ENCODE data around the gene KTN1.

The KTN1 gene

DNA sequence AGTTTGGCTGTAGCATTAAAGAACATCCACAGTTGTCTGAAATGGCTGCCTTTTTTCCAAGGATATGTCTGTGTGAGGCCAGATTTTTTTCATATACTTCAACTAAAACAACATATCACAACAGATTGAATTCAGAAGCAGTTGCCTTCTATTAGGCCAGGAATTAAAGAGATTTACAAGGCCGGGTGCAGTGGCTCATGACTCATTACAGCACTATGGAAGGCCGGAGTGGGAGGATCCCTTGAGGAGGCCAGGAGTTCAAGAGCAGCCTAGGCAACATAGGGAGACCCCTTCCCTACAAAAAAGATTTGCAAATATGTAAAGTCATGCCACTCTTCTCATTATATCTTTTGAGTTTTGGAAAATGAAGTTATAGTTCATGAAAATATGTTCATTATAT lies 108.6 kb downstream of the KTN1 start:
- DNase-seq = no peak

DNA sequence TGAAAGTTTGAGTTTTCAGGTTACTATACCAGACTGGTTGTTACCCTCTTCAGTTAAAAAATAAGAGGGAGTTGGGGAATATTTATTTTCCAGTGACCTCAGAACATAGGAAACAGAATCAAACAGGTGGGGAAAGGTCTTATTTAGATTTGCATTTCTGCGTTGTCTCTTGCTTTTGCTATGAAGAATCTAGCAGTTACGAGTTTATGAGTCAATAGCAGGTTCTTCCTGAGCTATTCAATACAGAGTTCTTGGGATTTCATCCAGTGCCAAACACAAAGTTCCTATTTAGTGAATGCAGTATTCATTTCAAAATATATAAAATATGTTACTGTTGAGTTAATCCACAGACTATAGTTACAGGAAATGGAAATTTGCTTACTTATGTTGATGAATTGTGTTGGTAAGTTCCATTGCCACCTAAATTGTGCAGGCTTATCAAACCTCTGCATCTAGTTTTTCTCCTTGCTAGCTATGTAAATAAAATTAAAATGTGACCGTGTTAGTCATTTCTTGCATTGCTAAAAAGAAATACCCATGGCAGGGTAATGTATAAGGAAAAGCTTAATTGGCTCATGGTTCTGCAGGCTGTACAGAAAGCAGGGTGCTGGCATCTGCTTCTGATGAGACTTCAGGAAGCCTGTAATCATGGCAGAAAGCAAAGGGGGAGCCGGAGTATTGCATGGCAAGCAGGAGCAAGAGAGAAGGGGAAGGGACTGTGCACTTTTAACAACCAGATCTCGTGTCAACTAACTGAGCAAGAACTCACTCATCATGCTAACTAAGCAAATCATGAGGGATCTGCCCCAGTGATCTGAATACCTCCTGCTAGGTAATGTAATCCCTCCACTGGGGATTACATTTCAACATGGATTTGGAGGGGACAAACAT lies 110.2 kb downstream of the KTN1 start:
- no peak for DNase-seq

DNA sequence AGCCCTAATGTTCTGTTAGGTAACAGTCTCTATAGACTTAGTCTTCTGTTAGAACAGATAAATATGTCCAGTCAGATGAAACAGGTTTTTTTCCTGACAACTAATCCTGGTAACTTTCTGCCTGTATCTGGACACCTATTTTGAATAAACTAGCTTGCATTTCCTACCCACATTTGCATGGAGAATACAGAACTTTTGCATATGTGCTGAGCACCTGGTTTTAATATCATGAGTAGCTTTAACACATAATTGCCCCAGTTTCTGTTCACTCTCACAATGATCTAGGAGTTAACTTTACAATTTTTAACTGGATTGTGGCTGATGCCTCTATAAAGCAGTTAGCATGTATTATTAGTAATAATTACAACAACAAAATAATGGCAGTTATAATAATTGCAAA lies 111.7 kb downstream of the KTN1 start:
- no peak for DNase-seq

DNA sequence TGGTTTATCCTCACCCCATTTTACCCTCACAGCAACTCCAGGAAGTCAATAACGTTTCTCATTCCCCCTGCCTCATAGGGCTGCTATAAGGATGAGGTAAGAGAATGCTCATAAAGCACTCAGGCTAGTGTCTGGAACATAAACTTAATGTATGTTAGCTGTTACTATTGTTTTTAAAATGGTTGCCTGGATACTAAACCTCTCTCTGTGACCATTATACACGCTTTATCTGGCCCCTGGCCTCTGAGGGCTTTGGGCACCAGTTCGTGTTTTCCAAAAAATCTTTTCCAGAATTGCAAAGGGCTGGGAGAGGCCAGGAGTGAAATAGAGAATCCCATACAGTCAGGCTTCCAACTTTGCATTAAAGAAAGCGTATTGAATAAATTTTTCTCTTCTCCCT lies 113.9 kb downstream of the KTN1 start:
- no peak for DNase-seq

DNA sequence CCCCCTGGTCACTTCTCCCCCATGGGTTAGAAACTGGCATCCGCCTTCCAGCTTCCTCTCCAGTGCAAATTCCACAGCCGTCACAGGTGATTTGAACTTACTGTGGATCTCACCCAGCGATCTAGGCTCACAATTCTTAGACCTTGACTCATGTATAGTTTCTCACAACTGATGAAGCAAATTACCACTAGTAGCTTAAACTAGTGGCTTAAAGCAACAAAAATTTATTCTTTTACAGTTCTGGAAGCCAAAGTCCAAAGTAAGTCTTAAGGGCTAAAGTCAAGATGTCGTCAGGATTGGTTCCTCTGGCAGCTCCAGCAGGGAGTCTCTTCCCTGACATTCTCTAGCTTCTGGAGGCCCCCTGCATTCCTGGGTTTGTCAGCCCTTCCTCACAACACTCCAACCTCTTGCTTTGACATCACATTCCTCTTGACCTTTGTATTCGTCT lies 117.4 kb downstream of the KTN1 start:
- DNase-seq = no peak

DNA sequence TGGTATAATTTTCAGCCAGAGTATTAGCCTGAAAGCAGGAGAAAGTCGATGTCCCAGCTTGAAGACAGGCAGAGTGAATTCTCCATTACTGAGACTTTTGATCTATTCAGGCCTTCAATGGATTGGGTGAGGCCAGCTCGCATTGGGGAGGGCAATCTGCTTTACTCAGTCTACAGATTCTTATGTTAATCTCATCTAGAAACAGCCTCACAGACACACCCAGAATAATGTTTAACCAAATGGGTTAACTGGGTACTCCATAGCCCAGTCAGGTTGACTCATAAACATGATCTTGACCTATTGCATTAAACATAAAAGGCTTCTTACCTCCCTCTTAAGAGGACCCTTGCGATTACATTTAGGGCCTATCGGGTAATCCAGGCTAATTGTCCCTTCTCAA lies 118.0 kb downstream of the KTN1 start:
- DNase-seq = no peak

DNA sequence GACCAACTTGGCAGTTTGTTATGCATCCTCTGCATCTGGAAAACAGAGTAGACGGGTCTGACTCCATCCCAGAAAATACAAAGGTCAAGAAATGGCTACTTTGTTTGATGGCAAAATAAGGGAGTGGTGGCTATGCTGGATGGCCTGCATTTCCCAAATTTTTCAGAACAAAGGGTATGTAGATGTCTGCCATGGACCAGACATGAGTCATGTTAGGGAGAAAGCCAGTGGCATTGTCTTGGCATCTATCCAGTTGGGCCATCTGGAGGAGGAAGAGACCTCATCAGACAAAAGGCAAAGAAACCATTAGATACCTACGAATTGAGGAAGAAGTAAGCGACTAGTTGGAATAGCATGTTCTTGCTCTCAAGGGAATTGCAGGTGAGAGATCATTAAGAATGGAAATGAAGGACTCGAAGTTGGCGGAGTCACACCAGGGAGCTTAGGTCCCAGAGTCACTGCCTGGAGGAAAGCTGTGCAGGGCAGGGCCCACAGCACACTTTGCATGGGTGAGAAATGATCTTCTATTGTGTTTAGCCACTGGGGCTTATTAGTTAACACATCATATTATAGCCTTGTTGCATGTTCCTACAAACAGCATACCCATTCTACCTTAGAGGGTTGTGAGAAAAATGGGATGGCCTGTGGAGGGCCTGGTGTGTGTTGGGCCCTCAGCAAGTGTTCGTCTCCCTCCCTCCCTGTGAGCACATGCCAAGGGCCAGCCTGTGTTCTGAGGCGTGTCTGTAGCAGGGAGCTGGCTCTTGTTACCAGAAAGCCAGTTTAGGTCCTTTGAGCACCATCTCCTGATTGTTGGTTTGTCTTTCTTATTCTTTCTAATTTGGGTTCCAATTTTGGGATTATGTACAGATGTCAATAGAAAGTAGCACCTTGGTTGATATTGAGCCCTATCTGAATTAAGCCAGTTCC lies 119.4 kb downstream of the KTN1 start:
- no peak for DNase-seq

DNA sequence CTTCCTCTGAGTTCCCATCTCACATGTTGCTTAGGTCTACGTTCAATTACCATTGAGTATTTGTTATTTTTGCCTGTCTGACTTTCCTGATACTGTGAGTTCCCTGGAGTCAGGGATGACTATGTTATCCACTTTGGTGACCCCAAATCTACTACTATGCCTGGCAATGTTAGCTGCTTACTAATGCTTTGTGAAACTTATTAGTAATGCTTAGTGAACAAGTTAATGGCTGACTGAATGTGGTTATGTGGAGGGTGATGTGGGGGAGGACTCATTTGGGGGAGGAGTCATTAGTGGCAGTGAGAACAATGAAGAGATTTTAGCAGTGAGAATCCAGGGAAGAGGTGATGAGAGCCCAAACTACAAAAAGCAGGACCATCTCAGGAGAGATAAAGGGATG lies 121.6 kb downstream of the KTN1 start:
- no peak for DNase-seq

DNA sequence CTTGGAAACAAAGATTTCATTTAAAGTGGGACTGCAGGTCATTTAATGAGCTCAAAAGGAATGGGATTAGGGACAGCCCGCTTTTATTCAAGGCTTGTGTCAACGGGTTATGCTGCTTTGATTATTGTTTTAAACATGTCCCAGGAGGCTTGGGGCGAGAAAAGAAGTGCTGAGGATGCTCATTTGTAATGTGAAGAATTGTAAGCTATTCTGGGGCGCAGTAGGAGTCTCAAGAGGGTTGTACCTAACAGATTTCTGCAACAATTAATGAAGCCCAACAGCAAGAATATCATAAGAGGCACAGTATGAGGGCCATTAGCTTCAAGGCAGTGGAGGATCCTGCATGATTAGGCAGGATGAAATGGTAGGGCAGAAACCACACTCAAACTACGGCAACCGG lies 122.5 kb downstream of the KTN1 start:
- DNase-seq = no peak

DNA sequence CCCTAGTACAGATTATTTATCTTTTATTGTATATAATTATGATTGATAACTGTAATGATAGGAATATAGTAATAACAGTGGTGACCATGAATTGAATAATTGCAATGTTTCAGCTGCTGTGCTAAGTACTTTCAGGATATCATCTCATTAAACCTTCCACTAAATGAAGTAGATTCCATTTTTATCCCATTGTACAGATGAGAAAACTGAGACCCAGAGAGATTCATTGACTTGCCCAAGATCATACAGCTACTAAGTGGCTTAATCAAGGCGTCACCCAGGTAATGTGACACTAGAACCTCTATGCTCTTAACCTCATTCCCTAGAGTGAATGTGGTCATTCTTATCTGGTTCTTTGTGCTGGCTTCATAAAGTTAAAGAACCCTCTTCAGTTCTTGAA lies 124.6 kb downstream of the KTN1 start:
- DNase-seq = no peak

DNA sequence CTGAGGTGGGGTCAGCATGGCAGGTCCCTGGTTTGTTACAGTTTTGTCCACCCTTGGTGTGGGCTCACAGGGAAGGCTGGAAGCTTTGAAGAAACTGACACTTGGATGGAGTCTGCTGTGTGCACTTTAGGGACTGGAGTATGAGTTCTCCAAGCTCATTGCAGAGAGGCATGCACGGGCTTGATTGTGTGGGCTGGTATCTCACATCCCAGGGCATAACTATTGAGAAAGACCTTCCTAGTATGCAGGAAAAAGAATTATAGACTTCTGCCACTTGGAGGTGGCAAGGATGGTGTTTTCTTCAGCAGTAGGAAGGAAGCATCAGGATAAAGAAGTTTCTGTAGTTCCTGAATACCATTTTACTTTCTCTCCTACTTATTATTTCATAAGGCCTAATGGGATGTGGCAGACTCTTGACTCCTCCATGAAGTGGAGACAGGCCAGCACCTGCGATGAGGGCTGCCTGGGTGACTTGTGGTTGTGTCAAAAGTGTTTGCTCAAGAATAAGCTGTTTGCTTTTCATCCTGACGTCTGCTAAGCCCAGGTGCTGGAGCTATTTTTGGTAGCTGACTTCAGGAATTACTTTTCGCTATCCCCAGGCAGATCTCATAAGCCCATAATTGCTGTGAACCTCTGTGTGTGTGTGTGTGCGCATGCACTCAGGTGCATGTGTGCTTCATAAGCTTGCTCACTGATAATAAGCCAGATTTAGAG lies 125.8 kb downstream of the KTN1 start:
- no peak for DNase-seq

DNA sequence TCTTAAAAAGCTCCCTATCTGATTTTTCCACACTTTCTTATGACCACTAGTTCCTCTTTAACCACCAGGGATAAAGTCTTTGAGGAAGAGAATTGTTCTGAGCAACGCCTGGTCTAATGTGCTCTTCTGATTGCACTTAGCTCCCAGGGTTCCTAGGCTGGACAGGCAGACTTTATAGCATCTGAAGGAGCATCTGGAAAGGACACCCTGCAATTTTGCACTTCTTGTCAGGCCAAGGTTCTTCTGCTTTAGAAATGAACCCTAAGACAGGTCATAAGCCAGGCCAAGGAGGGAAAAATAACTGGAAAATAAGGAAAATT lies 126.3 kb downstream of the KTN1 start:
- no peak for DNase-seq

DNA sequence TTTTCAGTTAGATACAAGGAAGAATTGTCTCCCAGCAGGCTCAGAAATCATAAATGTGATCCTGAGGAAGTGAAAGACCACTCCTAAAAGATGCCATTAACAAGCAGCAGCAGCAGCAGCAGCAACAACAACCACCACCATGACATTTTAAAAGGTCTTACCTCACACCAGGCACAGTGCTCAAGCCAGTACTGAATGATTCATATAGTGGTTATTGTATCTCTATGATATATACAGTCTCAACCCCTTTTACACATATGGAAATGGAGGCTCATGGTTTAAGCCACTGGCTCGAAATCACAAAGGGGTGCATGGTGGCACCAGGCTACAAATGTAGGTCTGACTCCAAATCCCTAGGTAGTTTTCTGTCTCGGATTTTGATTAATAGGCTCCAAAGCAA lies 126.9 kb downstream of the KTN1 start:
- DNase-seq = no peak

DNA sequence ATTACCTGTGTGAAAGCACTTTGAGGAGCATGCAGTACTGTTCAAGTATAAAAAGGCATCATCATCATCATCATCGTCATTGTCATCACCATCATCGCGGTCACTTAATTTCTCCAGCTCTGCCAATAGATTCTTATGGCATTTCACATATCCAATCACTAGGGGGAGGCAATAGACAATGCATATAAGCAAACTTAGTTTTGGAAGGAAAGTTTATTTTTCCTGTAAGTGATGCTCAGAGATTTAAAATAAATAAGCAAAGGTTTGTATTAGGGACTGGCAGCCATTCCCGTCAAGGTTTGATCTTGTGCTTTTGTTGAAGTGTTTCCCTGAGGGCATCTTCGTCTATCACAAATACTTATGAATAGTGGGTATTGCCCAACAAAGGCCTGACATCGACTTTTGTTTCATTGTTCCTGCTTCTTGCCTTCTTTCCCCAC lies 127.4 kb downstream of the KTN1 start:
- DNase-seq = no peak

DNA sequence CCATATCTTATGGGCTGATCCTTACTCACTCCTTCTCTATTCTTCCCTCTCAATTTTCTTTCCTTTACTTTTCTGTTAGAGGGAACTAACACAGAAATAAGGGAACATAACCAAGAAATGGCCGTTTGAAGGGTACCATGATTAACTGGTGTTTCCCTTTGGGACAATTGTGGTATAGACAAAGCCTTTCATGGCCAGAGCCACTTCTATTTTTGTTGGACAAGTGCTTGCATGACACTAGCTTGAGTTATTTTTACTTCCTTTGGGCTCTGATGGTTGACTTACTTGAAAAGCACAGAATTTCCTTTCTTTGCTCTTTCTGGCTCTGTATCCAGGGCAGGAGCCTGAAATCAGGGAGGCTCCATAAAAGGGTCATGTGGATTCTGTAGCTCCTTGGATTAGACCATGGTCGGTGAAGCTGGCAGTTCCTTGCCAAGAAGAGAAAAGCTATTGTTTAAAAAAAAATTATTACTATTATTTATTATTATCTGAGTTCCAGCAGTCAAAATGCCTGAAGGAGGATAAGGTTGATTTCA lies 130.6 kb downstream of the KTN1 start:
- no peak for DNase-seq

DNA sequence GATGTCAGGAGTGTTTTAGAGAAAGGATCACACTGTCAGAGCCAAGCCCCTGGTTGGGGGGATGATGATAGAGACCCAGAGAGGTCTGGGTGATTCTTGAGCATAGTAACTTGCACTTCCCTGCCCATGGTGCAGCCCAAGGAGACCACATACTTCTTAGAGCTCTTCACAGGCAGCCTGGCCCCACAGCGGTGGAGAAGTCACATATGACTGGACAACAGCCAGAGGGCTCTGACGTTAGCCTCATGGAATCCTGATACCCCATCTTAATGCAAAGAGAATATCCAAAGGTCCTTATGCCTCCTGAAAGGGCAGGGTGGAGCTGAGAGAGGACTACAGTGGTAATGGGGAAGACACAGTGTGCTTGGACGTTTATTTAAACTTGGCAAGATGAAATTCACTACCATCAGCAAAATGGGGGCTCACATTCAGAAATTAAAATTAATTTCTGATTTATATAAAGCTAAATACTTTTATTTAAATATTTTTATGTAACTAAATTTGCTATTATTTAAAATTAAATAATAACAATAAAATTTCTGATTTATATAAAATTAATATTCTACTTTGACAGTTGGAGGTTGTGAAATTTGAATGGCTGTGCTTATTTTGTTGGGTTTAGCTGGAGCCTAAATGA lies 131.3 kb downstream of the KTN1 start:
- DNase-seq = no peak

DNA sequence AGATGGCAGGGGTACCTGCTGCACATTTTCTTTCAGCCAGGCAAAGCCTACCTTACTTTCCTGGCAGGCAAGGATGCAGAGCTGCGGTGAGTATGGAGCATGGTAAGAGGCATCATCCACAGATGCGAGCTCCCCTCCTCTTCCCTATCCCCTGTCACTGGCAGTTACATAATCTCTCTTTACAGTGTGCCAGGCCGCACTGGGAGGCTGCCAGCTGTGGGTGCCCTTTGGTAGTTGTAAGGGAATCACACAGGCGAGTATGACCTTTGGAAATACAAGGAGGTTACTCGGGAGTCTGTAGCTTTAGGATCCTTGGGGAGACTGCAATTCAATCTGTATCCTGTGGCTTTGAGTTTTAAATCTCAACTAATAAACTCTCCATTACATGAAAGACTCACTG lies 132.5 kb downstream of the KTN1 start:
- no peak for DNase-seq

DNA sequence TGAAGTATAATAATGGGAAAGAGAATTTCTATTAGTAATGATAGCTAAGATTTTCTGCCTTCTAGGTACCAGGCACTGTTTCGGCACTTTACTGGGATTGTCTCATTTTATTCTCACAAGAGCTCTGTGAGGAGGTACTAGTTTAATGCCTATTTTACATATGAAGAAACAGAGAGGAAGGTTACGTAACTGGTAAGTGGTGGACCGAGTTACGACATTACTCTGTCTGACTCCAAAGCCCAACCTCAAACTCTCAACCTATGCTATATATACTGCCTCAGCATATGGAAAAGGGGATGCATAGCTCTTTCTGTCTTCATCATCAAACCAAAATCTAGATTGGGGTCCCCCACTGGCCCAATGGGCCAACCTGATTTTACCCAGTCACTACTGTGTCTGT lies 133.5 kb downstream of the KTN1 start:
- no peak for DNase-seq

DNA sequence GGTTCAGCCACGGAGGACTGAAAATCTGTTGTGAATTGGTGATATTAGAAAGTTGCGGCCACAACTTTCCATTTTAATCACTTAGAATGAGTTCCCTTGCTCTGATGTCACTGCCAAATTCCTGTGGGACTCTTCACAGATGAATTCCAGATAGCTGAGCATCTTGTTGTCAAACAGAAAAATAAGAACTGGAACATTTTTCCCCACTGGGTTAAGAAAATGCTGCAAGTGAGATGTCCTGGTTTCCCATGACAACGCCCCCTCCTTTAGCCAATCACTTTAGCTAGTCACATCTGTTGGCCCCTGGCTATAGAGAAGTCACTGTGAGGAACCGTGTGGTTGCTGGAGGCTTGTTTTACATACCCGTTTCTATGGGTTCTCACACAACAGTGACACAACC lies 135.9 kb downstream of the KTN1 start:
- no peak for DNase-seq

DNA sequence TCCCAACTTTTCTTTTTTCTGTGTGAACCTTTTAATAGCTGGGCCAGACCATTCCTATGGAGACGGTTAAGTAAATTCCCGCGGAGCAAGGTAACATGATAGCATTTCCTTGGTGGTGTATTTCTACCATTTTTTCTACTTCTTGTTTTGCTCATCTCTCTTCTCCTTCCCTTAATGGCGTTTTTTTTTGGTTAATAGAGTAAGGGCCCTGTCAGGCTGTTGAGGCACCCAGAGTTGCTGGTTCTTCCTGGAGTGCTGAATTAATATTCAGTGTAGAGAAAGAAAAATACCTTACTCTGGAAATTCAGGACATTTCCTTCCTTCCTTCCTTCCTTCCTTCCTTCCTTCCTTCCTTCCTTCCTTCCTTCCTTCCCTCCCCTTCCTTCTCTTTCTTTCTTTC lies 137.6 kb downstream of the KTN1 start:
- no peak for DNase-seq

DNA sequence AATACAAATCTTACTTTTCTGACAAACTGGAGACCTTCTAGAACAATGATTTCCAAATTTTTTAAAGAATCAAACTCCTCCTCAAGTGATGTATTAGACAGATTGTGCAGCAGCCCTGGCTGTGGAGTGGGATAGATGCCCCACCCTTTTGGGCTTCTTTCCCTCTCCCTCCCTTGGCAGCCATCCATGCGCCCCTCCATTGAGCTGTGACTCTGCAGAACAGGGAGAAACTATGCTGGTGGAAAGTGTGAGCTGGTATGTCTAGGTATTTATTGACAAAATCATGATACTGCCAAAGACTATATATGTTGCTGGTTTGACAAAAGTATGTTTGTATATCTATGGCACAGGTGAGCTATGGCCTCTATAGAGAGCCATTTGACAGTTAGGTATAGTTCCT lies 138.5 kb downstream of the KTN1 start:
- DNase-seq = no peak

DNA sequence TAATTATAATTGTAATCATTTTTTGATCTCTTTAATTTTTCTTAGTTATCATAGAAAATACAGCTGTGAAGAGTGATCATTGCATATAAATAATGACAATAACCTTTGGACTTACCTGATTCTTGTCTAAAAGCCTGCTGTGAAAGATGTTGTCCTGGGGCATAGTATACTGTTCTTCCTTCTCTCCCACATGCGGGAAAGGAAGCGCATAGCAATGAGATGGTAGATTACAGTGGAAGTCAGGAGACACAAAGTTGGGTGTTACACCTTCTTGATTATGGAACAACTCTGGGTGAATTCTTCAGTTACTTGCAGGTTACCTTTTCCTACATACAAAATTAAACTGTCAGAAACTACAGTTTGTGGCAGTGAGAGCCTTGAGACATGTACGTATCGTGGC lies 140.8 kb downstream of the KTN1 start:
- DNase-seq = no peak

DNA sequence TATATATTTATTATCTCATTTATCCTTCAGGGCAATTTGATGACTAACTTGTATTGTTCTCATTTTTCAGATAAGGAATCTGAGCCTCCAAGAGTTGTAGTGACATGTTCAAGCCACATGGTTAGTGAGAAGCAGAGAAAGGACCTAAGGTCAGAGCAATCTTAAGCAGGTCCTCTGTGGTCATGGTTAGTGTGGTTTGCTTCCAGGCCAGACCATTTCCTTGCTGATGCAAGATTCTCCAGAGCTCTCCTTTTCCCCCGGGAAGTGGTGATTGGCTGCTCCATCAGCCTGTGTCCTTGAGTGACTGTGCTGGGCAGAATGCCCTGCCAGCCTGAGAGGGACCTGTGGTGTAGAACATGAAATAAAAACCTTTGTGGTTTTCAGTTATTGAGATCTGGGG lies 141.3 kb downstream of the KTN1 start:
- DNase-seq = no peak

Data from activated naive CD4-positive, alpha-beta T cell (primary cell).